SK-N-SH treated with all-trans-retinoic acid at 6 μM for 48 hours (cell line): ENCODE data around the gene POLDIP2.

Source experiments
- ARNTL ChIP-seq: fragments of 450-650 bp; formaldehyde crosslinking; IDR thresholded peaks from 2 replicates; pipeline ENCODE4 v1.5.0; 2020; ENCODE audit warnings: low read depth, mild to moderate bottlenecking, moderate library complexity, borderline replicate concordance
- BACH2 ChIP-seq: fragments of 250-450 bp; sonication (Bioruptor Pico); IDR thresholded peaks from 2 replicates; pipeline ENCODE4 v1.9.0; 2021; ENCODE audit warnings: mild to moderate bottlenecking, borderline replicate concordance
- CSDC2 ChIP-seq: fragments of 250-450 bp; sonication (Bioruptor Pico); IDR thresholded peaks from 2 replicates; pipeline ENCODE4 v1.5.0; 2020; ENCODE audit warnings: mild to moderate bottlenecking, moderate library complexity
- PPARA ChIP-seq: fragments of 250-450 bp; sonication (Bioruptor Pico); IDR thresholded peaks from 2 replicates; pipeline ENCODE4 v1.5.0; 2020; ENCODE audit warnings: mild to moderate bottlenecking, borderline replicate concordance
- SNAI2 ChIP-seq: fragments of 250-450 bp; sonication (Bioruptor Pico); IDR thresholded peaks from 2 replicates; pipeline ENCODE4 v1.5.0; 2020; ENCODE audit warnings: mild to moderate bottlenecking, moderate library complexity
- TCF4 ChIP-seq: fragments of 250-450 bp; sonication (Bioruptor Pico); IDR thresholded peaks from 2 replicates; pipeline ENCODE4 v1.8.0; 2021; ENCODE audit warnings: mild to moderate bottlenecking, moderate library complexity, borderline replicate concordance
- ZNF8 ChIP-seq: fragments of 450-650 bp; formaldehyde crosslinking; IDR thresholded peaks from 2 replicates; pipeline ENCODE4 v1.5.0; 2020; ENCODE audit warnings: mild to moderate bottlenecking, moderate library complexity
- TF ChIP-seq, protein P1 (sequence below): fragments of 250-450 bp; sonication (Bioruptor Pico); IDR thresholded peaks from 2 replicates; pipeline ENCODE4 v1.5.0; 2020; ENCODE audit warnings: mild to moderate bottlenecking, moderate library complexity
- TF ChIP-seq, protein P2 (sequence below): fragments of 250-450 bp; sonication (Bioruptor Pico); IDR thresholded peaks from 2 replicates; pipeline ENCODE4 v1.8.0; 2020; ENCODE audit warnings: mild to moderate bottlenecking, moderate library complexity, borderline replicate concordance
- TF ChIP-seq, protein P3 (sequence below): fragments of 250-450 bp; sonication (Bioruptor Pico); IDR thresholded peaks from 2 replicates; pipeline ENCODE4 v1.5.1; 2020; ENCODE audit warnings: low read depth, mild to moderate bottlenecking, moderate library complexity

DNA sequence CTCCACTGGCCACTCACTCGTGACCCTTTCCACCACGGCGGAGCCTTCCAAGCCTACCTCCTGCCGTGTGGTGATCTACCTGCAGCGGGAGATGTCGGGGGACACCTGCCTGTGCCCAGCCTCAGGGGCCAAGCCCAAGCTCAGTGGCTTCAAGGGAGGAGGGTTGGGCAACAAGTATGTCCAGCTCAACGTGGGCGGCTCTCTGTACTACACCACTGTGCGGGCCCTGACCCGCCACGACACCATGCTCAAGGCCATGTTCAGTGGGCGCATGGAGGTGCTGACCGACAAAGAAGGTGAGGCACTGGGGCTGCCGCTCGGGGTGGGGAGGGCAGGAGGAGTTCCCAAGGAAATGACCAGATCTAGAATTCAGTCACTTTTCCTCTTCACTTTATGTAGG is 17.9 kb downstream of the POLDIP2 start:
- TF ChIP-seq ZNF8 (CRISPR knock-in tag), result no peak
- no peak for TF ChIP-seq BACH2 (CRISPR knock-in tag)
- no peak for TF ChIP-seq CSDC2 (CRISPR knock-in tag)
- TF ChIP-seq, protein P1, sequence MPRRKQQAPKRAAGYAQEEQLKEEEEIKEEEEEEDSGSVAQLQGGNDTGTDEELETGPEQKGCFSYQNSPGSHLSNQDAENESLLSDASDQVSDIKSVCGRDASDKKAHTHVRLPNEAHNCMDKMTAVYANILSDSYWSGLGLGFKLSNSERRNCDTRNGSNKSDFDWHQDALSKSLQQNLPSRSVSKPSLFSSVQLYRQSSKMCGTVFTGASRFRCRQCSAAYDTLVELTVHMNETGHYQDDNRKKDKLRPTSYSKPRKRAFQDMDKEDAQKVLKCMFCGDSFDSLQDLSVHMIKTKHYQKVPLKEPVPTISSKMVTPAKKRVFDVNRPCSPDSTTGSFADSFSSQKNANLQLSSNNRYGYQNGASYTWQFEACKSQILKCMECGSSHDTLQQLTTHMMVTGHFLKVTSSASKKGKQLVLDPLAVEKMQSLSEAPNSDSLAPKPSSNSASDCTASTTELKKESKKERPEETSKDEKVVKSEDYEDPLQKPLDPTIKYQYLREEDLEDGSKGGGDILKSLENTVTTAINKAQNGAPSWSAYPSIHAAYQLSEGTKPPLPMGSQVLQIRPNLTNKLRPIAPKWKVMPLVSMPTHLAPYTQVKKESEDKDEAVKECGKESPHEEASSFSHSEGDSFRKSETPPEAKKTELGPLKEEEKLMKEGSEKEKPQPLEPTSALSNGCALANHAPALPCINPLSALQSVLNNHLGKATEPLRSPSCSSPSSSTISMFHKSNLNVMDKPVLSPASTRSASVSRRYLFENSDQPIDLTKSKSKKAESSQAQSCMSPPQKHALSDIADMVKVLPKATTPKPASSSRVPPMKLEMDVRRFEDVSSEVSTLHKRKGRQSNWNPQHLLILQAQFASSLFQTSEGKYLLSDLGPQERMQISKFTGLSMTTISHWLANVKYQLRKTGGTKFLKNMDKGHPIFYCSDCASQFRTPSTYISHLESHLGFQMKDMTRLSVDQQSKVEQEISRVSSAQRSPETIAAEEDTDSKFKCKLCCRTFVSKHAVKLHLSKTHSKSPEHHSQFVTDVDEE, result no peak
- TF ChIP-seq TCF4 (CRISPR knock-in tag), result no peak
- TF ChIP-seq ARNTL, result no peak
- TF ChIP-seq, protein P2, sequence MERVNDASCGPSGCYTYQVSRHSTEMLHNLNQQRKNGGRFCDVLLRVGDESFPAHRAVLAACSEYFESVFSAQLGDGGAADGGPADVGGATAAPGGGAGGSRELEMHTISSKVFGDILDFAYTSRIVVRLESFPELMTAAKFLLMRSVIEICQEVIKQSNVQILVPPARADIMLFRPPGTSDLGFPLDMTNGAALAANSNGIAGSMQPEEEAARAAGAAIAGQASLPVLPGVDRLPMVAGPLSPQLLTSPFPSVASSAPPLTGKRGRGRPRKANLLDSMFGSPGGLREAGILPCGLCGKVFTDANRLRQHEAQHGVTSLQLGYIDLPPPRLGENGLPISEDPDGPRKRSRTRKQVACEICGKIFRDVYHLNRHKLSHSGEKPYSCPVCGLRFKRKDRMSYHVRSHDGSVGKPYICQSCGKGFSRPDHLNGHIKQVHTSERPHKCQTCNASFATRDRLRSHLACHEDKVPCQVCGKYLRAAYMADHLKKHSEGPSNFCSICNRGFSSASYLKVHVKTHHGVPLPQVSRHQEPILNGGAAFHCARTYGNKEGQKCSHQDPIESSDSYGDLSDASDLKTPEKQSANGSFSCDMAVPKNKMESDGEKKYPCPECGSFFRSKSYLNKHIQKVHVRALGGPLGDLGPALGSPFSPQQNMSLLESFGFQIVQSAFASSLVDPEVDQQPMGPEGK (CRISPR knock-in tag), result no peak
- TF ChIP-seq, protein P3, sequence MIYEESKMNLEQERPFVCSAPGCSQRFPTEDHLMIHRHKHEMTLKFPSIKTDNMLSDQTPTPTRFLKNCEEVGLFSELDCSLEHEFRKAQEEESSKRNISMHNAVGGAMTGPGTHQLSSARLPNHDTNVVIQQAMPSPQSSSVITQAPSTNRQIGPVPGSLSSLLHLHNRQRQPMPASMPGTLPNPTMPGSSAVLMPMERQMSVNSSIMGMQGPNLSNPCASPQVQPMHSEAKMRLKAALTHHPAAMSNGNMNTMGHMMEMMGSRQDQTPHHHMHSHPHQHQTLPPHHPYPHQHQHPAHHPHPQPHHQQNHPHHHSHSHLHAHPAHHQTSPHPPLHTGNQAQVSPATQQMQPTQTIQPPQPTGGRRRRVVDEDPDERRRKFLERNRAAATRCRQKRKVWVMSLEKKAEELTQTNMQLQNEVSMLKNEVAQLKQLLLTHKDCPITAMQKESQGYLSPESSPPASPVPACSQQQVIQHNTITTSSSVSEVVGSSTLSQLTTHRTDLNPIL, result no peak
- TF ChIP-seq PPARA (CRISPR knock-in tag), result no peak
- no peak for TF ChIP-seq SNAI2 (CRISPR knock-in tag)
